K562 (cell line): ENCODE results near the gene PLCG2. TPM values are rescaled to one million over a fixed set of nuclear protein-coding genes. Genes with fewer than 3 reads are reported as not detected.

Source experiments
- ATAC-seq: fragments of 200-7000 bp; cut with Tn5 transposase; 3 replicates; pipeline ENCODE4 v1.9.1; 2020; ENCODE audit warnings: moderate library complexity
- BruUV-seq: library from RNA; stranded (reverse); fragments of 400-500 nt; replicated peaks from 2 replicates; lab custom pipeline; 2021; lab: Mats Ljungman, UMichigan
- CTCF ChIA-PET: fragments of 300-600 bp; formaldehyde crosslinking; extraction: SDS; loops from one replicate; lab custom pipeline; 2021; ENCODE audit warnings: low intra/inter-chr PET ratio; lab: Yijun Ruan, JAX
- POLR2A ChIA-PET: fragments of 300-600, 350-650 bp; sonication (Branson Sonifier 250); formaldehyde crosslinking; extraction: SDS; loops from one replicate; lab custom pipeline; 2021; ENCODE audit warnings: antibody characterized with exemption, inconsistent platforms; lab: Yijun Ruan, JAX
- DNase-seq, 4 experiments: peaks; one replicate each; pipeline versions ENCODE4 v3.0.0 to v3.0.0-alpha.2; 2011 to 2018; ENCODE audit warnings: low spot score in 3 of 4, mixed read lengths in 3 of 4; ENCODE audit errors: extremely low read depth in 1 of 4
- FAIRE-seq: peaks from 2 replicates; lab custom pipeline; 2011; peaks lifted over from hg19 to GRCh38; lab: Jason Lieb, UNC
- H2AFZ ChIP-seq: 2 replicates; pipeline ENCODE4 v1.6.0; 2011; ENCODE audit warnings: low read depth, low read length, control low read depth, inconsistent platforms
- H3K27ac ChIP-seq: fragments of 200-600 bp; 3 replicates; pipeline ENCODE4 v1.8.0; 2011; ENCODE audit warnings: low read depth, mild to moderate bottlenecking, control low read depth, inconsistent platforms, low read length, moderate library complexity, mixed read lengths; ENCODE audit errors: extremely low read depth
- H3K27me3 ChIP-seq, 2 experiments: fragments of 300-600 bp in 1 of 2; 2 replicates in 1 of 2; 3 replicates in 1 of 2; pipeline versions ENCODE4 v1.6.0 to v1.8.0; 2011; ENCODE audit warnings: inconsistent platforms in 2 of 2, low read length in 2 of 2, mild to moderate bottlenecking in 1 of 2, mixed read lengths in 1 of 2, moderate library complexity in 1 of 2; ENCODE audit not compliant: control insufficient read depth in 2 of 2, insufficient read depth in 2 of 2
- H3K36me3 ChIP-seq: fragments of 300-600 bp; 3 replicates; pipeline ENCODE4 v1.8.0; 2011; ENCODE audit warnings: mild to moderate bottlenecking, low read length, inconsistent platforms; ENCODE audit not compliant: control insufficient read depth, insufficient read depth
- H3K4me1 ChIP-seq, 2 experiments: fragments of 200-600 bp in 1 of 2; replicated peaks in 1 of 2; 2 replicates in 1 of 2; 3 replicates in 1 of 2; pipeline versions ENCODE4 v1.5.1 to v1.8.0; 2011; ENCODE audit warnings: inconsistent platforms in 2 of 2, low read length in 2 of 2, mild to moderate bottlenecking in 1 of 2, mixed read lengths in 1 of 2, moderate library complexity in 1 of 2; ENCODE audit not compliant: control insufficient read depth in 2 of 2, insufficient read depth in 2 of 2
- H3K4me2 ChIP-seq: 2 replicates; pipeline ENCODE4 v1.6.1; 2011; ENCODE audit warnings: low read length, control low read depth, inconsistent platforms, mixed read lengths; ENCODE audit not compliant: insufficient read depth
- H3K4me3 ChIP-seq: fragments of 200-600 bp; sonication (generic), shearing (Covaris generic); 2 replicates; pipeline ENCODE4 v1.5.1; 2016; ENCODE audit warnings: control low read depth, inconsistent platforms
- H3K79me2 ChIP-seq: fragments of 200-600 bp; 3 replicates; pipeline ENCODE4 v1.8.0; 2011; ENCODE audit warnings: low read length, inconsistent platforms; ENCODE audit not compliant: control insufficient read depth, insufficient read depth
- H3K9ac ChIP-seq, 2 experiments: 2 replicates each; pipeline versions ENCODE4 v1.6.0 to v1.6.1; 2011; ENCODE audit warnings: low read depth in 2 of 2, low read length in 2 of 2, control low read depth in 1 of 2, inconsistent platforms in 1 of 2, mild to moderate bottlenecking in 1 of 2, mixed read lengths in 1 of 2; ENCODE audit not compliant: insufficient read depth in 1 of 2
- H3K9me1 ChIP-seq: one replicate; pipeline ENCODE4 v1.6.0; 2011; ENCODE audit warnings: inconsistent platforms, mild to moderate bottlenecking, low read length, moderate library complexity; ENCODE audit not compliant: control insufficient read depth, insufficient read depth
- H3K9me3 ChIP-seq: replicated peaks from 2 replicates; pipeline ENCODE4 v1.5.1; 2011; ENCODE audit warnings: low read depth, low read length, inconsistent platforms; ENCODE audit not compliant: control insufficient read depth, insufficient read depth
- H4K20me1 ChIP-seq: replicated peaks from 2 replicates; pipeline ENCODE4 v1.6.1; 2011; ENCODE audit warnings: low read length, inconsistent platforms, mixed read lengths; ENCODE audit not compliant: control insufficient read depth, insufficient read depth
- CHCHD3 ChIP-seq: fragments of 250-450 bp; sonication (Bioruptor Pico); IDR thresholded peaks from 2 replicates; pipeline ENCODE4 v2.1.2; 2022; ENCODE audit warnings: mild to moderate bottlenecking
- HMGN3 ChIP-seq: IDR thresholded peaks from 2 replicates; pipeline ENCODE4 v1.6.1; 2011; ENCODE audit warnings: borderline replicate concordance, low read depth, mild to moderate bottlenecking, mixed read lengths, low read length; ENCODE audit not compliant: insufficient read length; ENCODE audit errors: extremely low read depth
- MTA2 ChIP-seq: fragments of 450-650 bp; IDR thresholded peaks from 2 replicates; pipeline ENCODE4 v1.6.1; 2016; ENCODE audit warnings: low read depth
- NR2C2 ChIP-seq, 2 experiments: fragments of 200-800 bp in 1 of 2; sonication (Bioruptor generic) in 1 of 2; sonication (generic) in 1 of 2; formaldehyde crosslinking in 1 of 2; IDR thresholded peaks; 2 replicates each; pipeline versions ENCODE4 v1.6.1 to v1.8.0; 2016 to 2022; ENCODE audit warnings: mild to moderate bottlenecking in 1 of 2, missing compliant biosample characterization in 1 of 2, missing genetic modification characterization in 1 of 2, missing genetic modification reagents in 1 of 2
- SPI1 ChIP-seq: IDR thresholded peaks from 2 replicates; pipeline ENCODE4 v1.6.1; 2011; ENCODE audit warnings: low read depth, low read length, control low read depth, borderline replicate concordance
- WGBS: fragments of 100-300 bp; shearing (Covaris generic); methylation state at CpG from one replicate; pipeline ENCODE4 v1.1.6; 2016; ENCODE audit warnings: low coverage, mixed read lengths; ENCODE audit not compliant: insufficient coverage; ENCODE audit errors: missing lambda C conversion rate; 5-methylcytosine and 5-hydroxymethylcytosine counted together
- in situ Hi-C: fragments of 300-500 bp; cut with MboI; formaldehyde crosslinking; loops from 4 replicates; pipeline ENCODE4 v1.15.0; 2018; ENCODE audit warnings: inconsistent platforms, mixed read lengths
- intact Hi-C: fragments of 100-400 bp; cut with micrococcal nuclease; formaldehyde crosslinking; loops from 2 replicates; pipeline ENCODE4 v1.14.2; 2022
- polyA plus RNA-seq, 8 experiments: library from polyadenylated mRNA; depleted of rRNA in 4 of 8; stranded (reverse) in 5 of 8; unstranded in 3 of 8; fragments of >200 nt; fragmentation: Nextera tagmentation in 2 of 8; fragmentation: Illumina TruSeq in 1 of 8; extraction: Ambion mirVana in 2 of 8; extraction: Trizol in 1 of 8; gene quantifications; 2 replicates each; pipeline versions ENCODE4 v1.2.1 to v1.2.3, GENCODE V29; 2011 to 2014; ENCODE audit warnings: inconsistent platforms in 1 of 8, missing spikeins in 1 of 8
- total RNA-seq, 7 experiments: library from RNA; depleted of rRNA in 6 of 7; stranded (reverse); fragments of >200 nt in 6 of 7; fragmentation: Illumina TruSeq in 2 of 7; extraction: Trizol in 2 of 7; gene quantifications; 2 replicates each; pipeline versions ENCODE4 v1.2.1 to v1.2.3, GENCODE V29; 2011 to 2021; ENCODE audit warnings: low replicate concordance in 1 of 7
- TF ChIP-seq, protein P1 (sequence below): sonication (generic); formaldehyde crosslinking; IDR thresholded peaks from 2 replicates; pipeline ENCODE4 v1.8.0; 2023; ENCODE audit warnings: mild to moderate bottlenecking, missing genetic modification reagents

The PLCG2 gene
- total and polyA plus RNA-seq, 9 of the 15 experiments (the other 6 are each of a cell fraction or from before 2014, with no cell fraction given), result 0.94 to 7.1 (median 3.1) TPM

DNA sequence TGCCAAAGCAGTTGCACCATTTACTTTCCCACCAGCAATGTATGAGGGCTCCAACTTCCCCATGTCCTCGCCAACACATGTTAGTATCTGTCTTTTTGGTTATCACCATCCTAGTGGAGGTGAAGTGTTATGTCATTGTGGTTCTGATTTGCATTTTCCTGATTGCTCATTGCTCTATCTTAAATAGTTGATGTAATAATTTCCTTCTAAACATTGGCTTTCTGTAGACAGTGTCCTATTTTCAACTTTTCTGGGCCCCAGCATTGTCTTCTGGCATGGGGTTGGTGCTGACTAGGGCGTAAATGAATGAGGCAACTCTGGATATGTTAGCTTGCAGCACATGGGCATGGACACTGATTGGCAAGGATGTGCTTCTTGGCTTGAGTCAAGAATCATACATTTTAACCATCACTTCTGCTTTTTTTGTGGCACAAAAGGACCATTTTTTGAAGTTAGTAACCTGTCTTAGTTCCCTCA, 25.1 kb downstream of the PLCG2 start:
- no peaks in the 10 kb centered on the region for H3K9me3 ChIP-seq
- ChIA-PET CTCF (no interaction called here), POLR2A (interaction anchor here (1.2 kb wide), 1 partner anchor 8 kb away, joined by 3 read pairs; no protein-coding TSS in a partner anchor)
- in situ Hi-C loops (no loop called here), intact Hi-C loops (no loop called here)
- FAIRE-seq (no peak), DNase-seq (no peak), ATAC-seq (no peak)
- no peaks in the 10 kb centered on the region for H3K9me1 ChIP-seq
- no peak overlapping the region for H2AFZ ChIP-seq
- H3K27ac ChIP-seq, result no peak overlapping the region
- no peak overlapping the region for H3K4me2 ChIP-seq
- H3K36me3 ChIP-seq, result no peaks in the 10 kb centered on the region
- WGBS, result 0% methylated on average over 2 of the region's 2 CpGs
- H3K9ac ChIP-seq, result no peak overlapping the region
- H3K4me1 ChIP-seq, result no peaks in the 10 kb centered on the region; a peak in 2 of 5 replicates
- H4K20me1 ChIP-seq, result peaks cover 7% of the 10 kb centered on the region; the same call in 1 of the 2 replicates
- BruUV-seq, result no TSS peak
- H3K79me2 ChIP-seq, result no peaks in the 10 kb centered on the region
- TF ChIP-seq HMGN3, result no peak
- TF ChIP-seq, protein P1, sequence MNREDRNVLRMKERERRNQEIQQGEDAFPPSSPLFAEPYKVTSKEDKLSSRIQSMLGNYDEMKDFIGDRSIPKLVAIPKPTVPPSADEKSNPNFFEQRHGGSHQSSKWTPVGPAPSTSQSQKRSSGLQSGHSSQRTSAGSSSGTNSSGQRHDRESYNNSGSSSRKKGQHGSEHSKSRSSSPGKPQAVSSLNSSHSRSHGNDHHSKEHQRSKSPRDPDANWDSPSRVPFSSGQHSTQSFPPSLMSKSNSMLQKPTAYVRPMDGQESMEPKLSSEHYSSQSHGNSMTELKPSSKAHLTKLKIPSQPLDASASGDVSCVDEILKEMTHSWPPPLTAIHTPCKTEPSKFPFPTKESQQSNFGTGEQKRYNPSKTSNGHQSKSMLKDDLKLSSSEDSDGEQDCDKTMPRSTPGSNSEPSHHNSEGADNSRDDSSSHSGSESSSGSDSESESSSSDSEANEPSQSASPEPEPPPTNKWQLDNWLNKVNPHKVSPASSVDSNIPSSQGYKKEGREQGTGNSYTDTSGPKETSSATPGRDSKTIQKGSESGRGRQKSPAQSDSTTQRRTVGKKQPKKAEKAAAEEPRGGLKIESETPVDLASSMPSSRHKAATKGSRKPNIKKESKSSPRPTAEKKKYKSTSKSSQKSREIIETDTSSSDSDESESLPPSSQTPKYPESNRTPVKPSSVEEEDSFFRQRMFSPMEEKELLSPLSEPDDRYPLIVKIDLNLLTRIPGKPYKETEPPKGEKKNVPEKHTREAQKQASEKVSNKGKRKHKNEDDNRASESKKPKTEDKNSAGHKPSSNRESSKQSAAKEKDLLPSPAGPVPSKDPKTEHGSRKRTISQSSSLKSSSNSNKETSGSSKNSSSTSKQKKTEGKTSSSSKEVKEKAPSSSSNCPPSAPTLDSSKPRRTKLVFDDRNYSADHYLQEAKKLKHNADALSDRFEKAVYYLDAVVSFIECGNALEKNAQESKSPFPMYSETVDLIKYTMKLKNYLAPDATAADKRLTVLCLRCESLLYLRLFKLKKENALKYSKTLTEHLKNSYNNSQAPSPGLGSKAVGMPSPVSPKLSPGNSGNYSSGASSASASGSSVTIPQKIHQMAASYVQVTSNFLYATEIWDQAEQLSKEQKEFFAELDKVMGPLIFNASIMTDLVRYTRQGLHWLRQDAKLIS, result no peak
- 0 out of 2 replicates have a peak, but pooled peaks have one; percentile 42 for TF ChIP-seq SPI1
- TF ChIP-seq NR2C2 (CRISPR knock-in tag; IDR thresholded peaks at IDR 0.05), result no peak
- TF ChIP-seq NR2C2 (tag; IDR thresholded peaks at IDR 0.05), result no peak
- TF ChIP-seq CHCHD3 (CRISPR knock-in tag), result no peak
- no peak for TF ChIP-seq MTA2
- H3K4me3 ChIP-seq, result no peak overlapping the region
- H3K27me3 ChIP-seq, result peaks cover 17 to 44% of the 10 kb centered on the region in 2 experiments; a peak in 3 of 5 replicates
